HepG2 (cell line): ENCODE measurements around the gene FXYD5. TPM values are rescaled to one million over a fixed set of nuclear protein-coding genes. Genes with fewer than 3 reads are reported as not detected.

Experiments
- ATF2 ChIP-seq: sonication (generic); formaldehyde crosslinking; IDR thresholded peaks from 2 replicates; pipeline ENCODE4 v1.4.0; 2020; ENCODE audit warnings: missing genetic modification reagents
- CREBL2 ChIP-seq: sonication (generic); formaldehyde crosslinking; IDR thresholded peaks from 2 replicates; pipeline ENCODE4 v1.8.1; 2023; ENCODE audit warnings: missing genetic modification reagents, mild to moderate bottlenecking, borderline replicate concordance
- DMAP1 ChIP-seq: IDR thresholded peaks from 2 replicates; pipeline ENCODE4 v1.6.1; 2016
- FOXC1 ChIP-seq: sonication (generic); formaldehyde crosslinking; IDR thresholded peaks from 2 replicates; pipeline ENCODE4 v1.8.0; 2022; ENCODE audit warnings: mild to moderate bottlenecking, missing genetic modification reagents, borderline replicate concordance
- LRRFIP1 ChIP-seq: sonication (generic); formaldehyde crosslinking; conservative IDR thresholded peaks from 2 replicates; pipeline ENCODE4 v1.4.0; 2020; ENCODE audit warnings: missing genetic modification reagents
- NFKBIZ ChIP-seq: IDR thresholded peaks from 2 replicates; pipeline ENCODE4 v1.6.1; 2018; ENCODE audit warnings: missing genetic modification reagents, missing compliant biosample characterization
- NRL ChIP-seq: sonication (generic); formaldehyde crosslinking; IDR thresholded peaks from 2 replicates; pipeline ENCODE4 v1.5.0; 2020; ENCODE audit warnings: missing genetic modification reagents, mild to moderate bottlenecking, moderate library complexity, borderline replicate concordance
- PBX3 ChIP-seq: sonication (generic); formaldehyde crosslinking; IDR thresholded peaks from 2 replicates; pipeline ENCODE4 v1.8.1; 2023; ENCODE audit warnings: missing genetic modification reagents, inconsistent platforms, borderline replicate concordance
- REXO4 ChIP-seq: sonication (generic); formaldehyde crosslinking; IDR thresholded peaks from 2 replicates; pipeline ENCODE4 v1.8.0; 2022; ENCODE audit warnings: missing genetic modification reagents, mild to moderate bottlenecking, borderline replicate concordance
- SAFB2 ChIP-seq: sonication (generic); formaldehyde crosslinking; IDR thresholded peaks from 2 replicates; pipeline ENCODE4 v1.5.1; 2020; ENCODE audit warnings: missing genetic modification reagents, low read depth, mild to moderate bottlenecking, borderline replicate concordance
- SMYD3 ChIP-seq: sonication (generic); formaldehyde crosslinking; IDR thresholded peaks from 2 replicates; pipeline ENCODE4 v1.8.1; 2023; ENCODE audit warnings: mild to moderate bottlenecking, missing genetic modification reagents
- SP1 ChIP-seq, 2 experiments: fragments of 450-650 bp in 1 of 2; sonication (generic) in 1 of 2; formaldehyde crosslinking in 1 of 2; IDR thresholded peaks; 2 replicates each; pipeline versions ENCODE4 v1.4.0 to v1.6.1; 2016 to 2020; ENCODE audit warnings: missing genetic modification reagents in 1 of 2
- TAF15 ChIP-seq: fragments of 200-400 bp; formaldehyde crosslinking; IDR thresholded peaks from one replicate; pipeline ENCODE4 v1.6.1; 2018; ENCODE audit warnings: mild to moderate bottlenecking, low read depth, low read length; ENCODE audit not compliant: poor library complexity, severe bottlenecking
- TBX3 ChIP-seq: fragments of 450-650 bp; IDR thresholded peaks from 2 replicates; pipeline ENCODE4 v1.6.1; 2017; ENCODE audit warnings: antibody characterized with exemption, mild to moderate bottlenecking, inconsistent platforms, borderline replicate concordance
- ZFP37 ChIP-seq: sonication (generic); formaldehyde crosslinking; IDR thresholded peaks from 2 replicates; pipeline ENCODE4 v1.4.0; 2020; ENCODE audit warnings: missing genetic modification reagents, borderline replicate concordance
- ZNF121 ChIP-seq: sonication (generic); formaldehyde crosslinking; IDR thresholded peaks from 2 replicates; pipeline ENCODE4 v1.5.0; 2020; ENCODE audit warnings: mild to moderate bottlenecking, missing genetic modification reagents
- ZNF280B ChIP-seq: sonication (generic); formaldehyde crosslinking; IDR thresholded peaks from 2 replicates; pipeline ENCODE4 v1.5.0; 2020; ENCODE audit warnings: missing genetic modification reagents, mild to moderate bottlenecking, borderline replicate concordance
- ZNF362 ChIP-seq: sonication (generic); formaldehyde crosslinking; IDR thresholded peaks from 2 replicates; pipeline ENCODE4 v1.4.0; 2020; ENCODE audit warnings: missing genetic modification reagents, mild to moderate bottlenecking, borderline replicate concordance
- ZNF460 ChIP-seq: sonication (generic); formaldehyde crosslinking; IDR thresholded peaks from 2 replicates; pipeline ENCODE4 v1.5.1; 2020; ENCODE audit warnings: missing genetic modification reagents, mild to moderate bottlenecking, borderline replicate concordance
- ZNF547 ChIP-seq: sonication (generic); formaldehyde crosslinking; IDR thresholded peaks from 2 replicates; pipeline ENCODE4 v1.5.1; 2020; ENCODE audit warnings: mild to moderate bottlenecking, missing genetic modification reagents
- ZNF790 ChIP-seq: sonication (generic); formaldehyde crosslinking; IDR thresholded peaks from 2 replicates; pipeline ENCODE4 v1.8.0; 2022; ENCODE audit warnings: missing genetic modification reagents, mild to moderate bottlenecking, borderline replicate concordance
- polyA plus RNA-seq, 8 experiments: library from polyadenylated mRNA; depleted of rRNA in 3 of 8; stranded (reverse) in 7 of 8; unstranded in 1 of 8; fragments of >200 nt; fragmentation: Illumina TruSeq in 4 of 8; extraction: Trizol in 4 of 8; gene quantifications; 2 replicates each; pipeline versions ENCODE4 v1.2.1 to v1.2.3, GENCODE V29; 2011 to 2016; ENCODE audit warnings: low read depth in 4 of 8, missing spikeins in 1 of 8, mixed read lengths in 1 of 8; ENCODE audit not compliant: insufficient read depth in 1 of 8
- total RNA-seq, 5 experiments: library from RNA; depleted of rRNA; stranded (reverse); fragments of >200 nt; fragmentation: Illumina TruSeq; extraction: Trizol; gene quantifications; 2 replicates each; pipeline ENCODE4 v1.2.3, GENCODE V29; 2016; ENCODE audit warnings: low read depth in 1 of 5

The FXYD5 gene
- total and polyA plus RNA-seq, 2 of the 13 experiments (the other 11 are each of a cell fraction or from before 2014, with no cell fraction given), result 0.65 TPM; not detected in 1

- peak; percentile 87; the same call in 1 of the 2 replicates for TF ChIP-seq TBX3
- TF ChIP-seq SP1 (IDR thresholded peaks at IDR 0.05), result no peak
- no peak for TF ChIP-seq SP1 (CRISPR knock-in tag; IDR thresholded peaks at IDR 0.05)
- TF ChIP-seq ZFP37 (CRISPR knock-in tag), result no peak; the same call in 1 of the 2 replicates
- peak; percentile 91 for TF ChIP-seq ZNF121 (CRISPR knock-in tag)
- TF ChIP-seq PBX3 (CRISPR knock-in tag), result no peak
- TF ChIP-seq ZNF362 (CRISPR knock-in tag), result 0 out of 2 replicates have a peak, but pooled peaks have one; percentile 48
- no peak for TF ChIP-seq REXO4
- no peak for TF ChIP-seq ZNF547 (CRISPR knock-in tag)
- TF ChIP-seq ZNF280B, result no peak
- no peak for TF ChIP-seq CREBL2 (CRISPR knock-in tag)
- TF ChIP-seq SMYD3 (CRISPR knock-in tag), result no peak
- TF ChIP-seq NRL (CRISPR knock-in tag), result no peak
- no peak for TF ChIP-seq ZNF460 (CRISPR knock-in tag)
- no peak for TF ChIP-seq LRRFIP1
- no peak for TF ChIP-seq FOXC1
- no peak for TF ChIP-seq ZNF790
- TF ChIP-seq DMAP1 (CRISPR knock-in tag), result no peak
- no peak for TF ChIP-seq TAF15
- no peak for TF ChIP-seq SAFB2 (CRISPR knock-in tag)
- no peak for TF ChIP-seq NFKBIZ (CRISPR knock-in tag)
- TF ChIP-seq ATF2 (CRISPR knock-in tag), result no peak
These were observed 17.4 kb upstream of the FXYD5 start (continued) for GRCh38 chr19:35136977-35137702.
